Ramos (cell line): ENCODE results near the gene PARVB.

Experiments used
- in situ Hi-C: fragments of 300-500 bp; cut with MboI; formaldehyde crosslinking; loops from one replicate; pipeline ENCODE4 v1.14.3; 2022; ENCODE audit warnings: low sequenced_read_pairs; ENCODE audit not compliant: unreplicated experiment

PARVB gene

GRCh38 chr22:44120314-44120704, 96.2 kb downstream of the PARVB start:
- in situ Hi-C loops = no loop called here

- in situ Hi-C loops = no loop called here
Measured at GRCh38 chr22:44125421-44125820, 101.3 kb downstream of the PARVB start.

DNA sequence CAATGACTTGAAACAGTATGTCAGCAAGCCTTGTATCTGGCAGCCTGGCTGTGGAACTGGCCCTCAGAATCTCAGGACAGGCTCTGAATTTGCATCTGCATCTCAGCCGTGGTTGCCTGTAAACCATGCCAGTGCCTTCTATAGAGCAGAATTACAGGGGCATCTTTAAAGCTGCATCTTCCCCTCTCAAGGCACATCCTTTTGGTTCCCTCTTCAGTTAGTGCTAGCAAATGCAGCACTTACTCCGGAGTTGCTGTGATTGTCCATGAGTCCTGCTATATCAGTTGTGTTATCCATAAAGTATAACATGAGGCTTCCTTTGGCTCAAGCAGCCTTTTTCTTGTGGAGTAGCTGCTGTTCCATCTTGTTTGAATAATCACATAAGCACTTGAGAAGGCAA, 102.7 kb downstream of the PARVB start:
- in situ Hi-C loops = no loop called here

DNA sequence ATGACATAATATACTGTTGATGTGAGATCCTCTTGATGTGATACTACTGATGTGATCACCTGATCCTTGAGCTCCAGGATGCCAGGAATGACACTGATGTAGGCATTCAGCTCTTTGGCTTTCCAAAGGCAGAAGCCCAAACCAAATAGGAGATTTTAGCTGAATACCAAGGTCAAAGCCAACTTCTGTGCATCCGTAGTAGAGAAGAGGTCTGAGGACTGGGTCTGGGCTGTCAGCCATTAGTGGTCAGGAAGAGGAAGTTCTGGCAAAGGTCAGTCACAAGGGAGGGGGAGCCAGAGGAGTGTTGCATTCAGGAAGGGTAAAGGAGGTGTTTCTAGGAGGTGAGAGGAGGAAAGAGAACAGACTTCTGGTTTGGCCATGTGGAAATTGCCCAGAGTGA, 103.3 kb downstream of the PARVB start:
- in situ Hi-C loops = no loop called here

- in situ Hi-C loops = no loop called here
Measured at GRCh38 chr22:44128958-44129618, 105.0 kb downstream of the PARVB start.

GRCh38 chr22:44129619-44129976, 105.5 kb downstream of the PARVB start:
- in situ Hi-C loops = no loop called here

DNA sequence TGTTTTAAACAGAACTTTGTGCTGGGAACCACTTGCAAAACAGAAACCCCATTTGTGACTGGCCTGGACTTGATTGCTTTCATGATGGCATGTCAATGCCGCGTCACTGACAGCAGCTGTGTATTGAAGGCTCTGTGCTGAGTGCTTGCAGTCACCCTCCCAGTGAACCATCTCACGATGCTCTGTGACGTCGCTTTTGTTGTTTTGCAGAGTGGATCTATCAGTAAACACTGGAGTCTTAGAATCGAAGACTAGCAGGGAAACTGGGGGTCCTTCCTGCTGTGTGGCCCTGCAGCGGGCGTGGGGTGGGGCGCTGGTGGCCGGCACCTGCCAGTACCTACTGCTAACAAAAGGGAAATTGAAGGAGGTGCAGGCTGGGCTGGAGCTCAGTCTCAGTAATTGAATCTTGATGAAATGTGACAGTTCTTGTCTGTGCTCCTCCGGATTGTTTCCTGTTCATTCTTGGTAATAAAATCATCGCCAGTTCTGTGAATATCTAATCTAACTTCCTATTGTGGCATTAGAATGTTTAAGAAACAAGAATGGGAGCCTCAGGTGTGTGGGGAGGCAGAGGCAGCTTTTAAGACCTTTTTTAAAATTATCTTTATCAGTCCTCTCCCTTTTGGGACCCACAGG, 106.1 kb downstream of the PARVB start:
- in situ Hi-C loops = no loop called here

DNA sequence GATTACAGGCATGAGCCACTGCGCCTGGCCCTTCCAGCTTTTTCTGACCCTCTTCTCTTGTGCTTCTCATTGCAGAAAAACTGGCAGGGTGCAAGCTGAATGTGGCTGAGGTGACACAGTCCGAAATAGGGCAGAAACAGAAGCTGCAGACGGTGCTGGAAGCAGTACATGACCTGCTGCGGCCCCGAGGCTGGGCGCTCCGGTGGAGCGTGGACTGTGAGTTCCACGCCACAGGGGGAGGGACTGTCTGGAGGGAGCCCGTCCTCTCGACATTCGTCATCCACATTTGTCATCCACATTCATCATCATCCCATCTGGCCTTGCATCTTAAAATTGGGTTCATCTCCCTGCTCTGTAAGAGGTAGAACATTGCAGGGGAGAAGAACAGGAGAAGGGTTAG, 107.3 kb downstream of the PARVB start:
- in situ Hi-C loops = no loop called here

- in situ Hi-C loops = no loop called here
Measured at GRCh38 chr22:44131989-44132685, 108.0 kb downstream of the PARVB start.

- in situ Hi-C loops = no loop called here
Measured at GRCh38 chr22:44132724-44133123, 108.6 kb downstream of the PARVB start.

DNA sequence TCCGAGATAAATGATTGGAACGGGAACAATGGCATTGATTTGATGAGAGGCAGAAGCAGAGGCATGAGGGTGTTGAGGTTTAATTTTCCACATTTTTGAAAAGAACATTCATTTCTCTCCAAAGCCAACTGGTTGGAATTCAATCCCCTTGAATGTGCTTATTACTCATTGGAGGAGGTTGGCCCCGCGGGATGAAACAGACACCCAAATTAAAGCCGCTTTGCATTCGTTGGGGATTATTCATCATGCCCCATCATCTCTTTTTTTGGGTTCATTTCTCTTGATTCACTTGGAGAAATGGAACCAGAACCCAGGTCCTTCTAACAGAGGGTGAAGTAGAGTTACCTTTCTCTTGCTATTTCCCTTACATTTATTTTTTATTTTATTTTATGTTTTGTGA, 109.1 kb downstream of the PARVB start:
- in situ Hi-C loops = no loop called here

DNA sequence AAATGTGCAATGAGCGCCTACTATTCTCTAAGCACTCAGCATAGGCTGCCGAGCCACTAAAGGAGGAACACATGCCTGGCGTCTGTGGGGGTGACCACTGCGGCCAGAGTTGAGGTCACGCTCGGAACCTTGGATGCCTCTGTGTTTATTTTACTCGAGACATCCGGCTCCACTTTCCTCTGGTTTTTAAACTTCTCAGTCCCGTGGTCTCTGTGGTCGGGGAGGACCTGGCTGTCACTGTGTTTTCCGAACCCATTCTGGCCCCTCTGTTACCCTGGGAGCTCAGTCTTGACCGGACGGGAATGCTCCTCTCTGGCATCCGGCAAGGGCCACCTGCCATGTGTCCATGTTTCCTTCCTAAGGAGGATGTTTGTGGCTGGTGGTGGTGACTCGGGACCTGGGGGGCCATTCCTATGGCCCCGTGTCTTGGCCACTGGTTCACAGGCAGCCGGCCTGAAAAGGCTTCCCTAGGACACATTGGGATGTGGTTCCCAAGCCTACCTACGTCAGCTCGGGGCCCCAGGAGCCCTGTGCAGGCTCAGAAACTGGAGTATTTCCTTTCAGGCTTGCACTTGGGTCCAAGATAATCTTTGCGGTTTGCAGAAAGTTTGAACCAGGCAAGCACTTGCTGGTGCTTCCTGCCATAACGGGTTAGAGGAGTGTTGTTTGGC, 109.9 kb downstream of the PARVB start:
- in situ Hi-C loops = no loop called here

GRCh38 chr22:44136112-44136511, 112.0 kb downstream of the PARVB start:
- in situ Hi-C loops = no loop called here

GRCh38 chr22:44136786-44137185, 112.7 kb downstream of the PARVB start:
- in situ Hi-C loops = no loop called here

DNA sequence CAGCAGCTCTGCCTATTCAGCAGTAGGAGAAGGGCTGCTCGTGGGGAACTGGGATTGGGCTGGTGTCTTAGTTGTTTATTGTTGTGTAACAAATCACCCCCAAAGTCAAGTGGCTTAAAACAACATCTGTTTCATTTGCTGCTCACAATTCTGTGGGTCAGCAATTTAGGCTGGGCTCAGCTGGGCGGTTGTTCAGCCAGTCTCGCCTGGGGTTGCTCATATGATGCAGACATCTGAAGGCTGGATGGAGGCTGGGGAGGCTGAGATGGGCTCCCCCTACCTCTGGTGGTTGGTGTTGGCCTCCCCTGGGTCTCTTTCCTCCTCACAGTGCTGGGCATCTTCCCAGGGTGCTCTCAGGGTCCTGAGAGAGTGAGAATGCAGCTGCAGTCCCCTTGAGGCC, 113.3 kb downstream of the PARVB start:
- in situ Hi-C loops = no loop called here

DNA sequence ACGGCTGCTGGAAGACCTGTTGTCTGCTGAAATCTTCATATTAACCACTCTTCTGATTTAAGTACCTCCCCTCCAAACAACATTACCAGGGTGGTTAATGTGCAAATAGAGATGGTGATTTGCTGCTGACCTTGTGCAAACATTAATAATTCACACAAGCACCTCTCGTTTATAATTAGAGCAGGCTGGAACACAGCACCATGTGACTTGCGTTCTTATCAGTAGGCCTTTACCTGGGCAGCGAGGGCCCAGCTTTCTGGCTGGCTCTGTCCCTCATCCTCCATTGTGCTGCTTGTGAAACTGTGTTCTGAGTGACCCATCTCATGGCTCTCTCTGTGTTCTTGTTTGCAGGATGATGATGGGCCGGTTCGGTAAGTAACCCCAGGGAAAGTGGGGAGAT, 115.7 kb downstream of the PARVB start:
- in situ Hi-C loops = no loop called here

DNA sequence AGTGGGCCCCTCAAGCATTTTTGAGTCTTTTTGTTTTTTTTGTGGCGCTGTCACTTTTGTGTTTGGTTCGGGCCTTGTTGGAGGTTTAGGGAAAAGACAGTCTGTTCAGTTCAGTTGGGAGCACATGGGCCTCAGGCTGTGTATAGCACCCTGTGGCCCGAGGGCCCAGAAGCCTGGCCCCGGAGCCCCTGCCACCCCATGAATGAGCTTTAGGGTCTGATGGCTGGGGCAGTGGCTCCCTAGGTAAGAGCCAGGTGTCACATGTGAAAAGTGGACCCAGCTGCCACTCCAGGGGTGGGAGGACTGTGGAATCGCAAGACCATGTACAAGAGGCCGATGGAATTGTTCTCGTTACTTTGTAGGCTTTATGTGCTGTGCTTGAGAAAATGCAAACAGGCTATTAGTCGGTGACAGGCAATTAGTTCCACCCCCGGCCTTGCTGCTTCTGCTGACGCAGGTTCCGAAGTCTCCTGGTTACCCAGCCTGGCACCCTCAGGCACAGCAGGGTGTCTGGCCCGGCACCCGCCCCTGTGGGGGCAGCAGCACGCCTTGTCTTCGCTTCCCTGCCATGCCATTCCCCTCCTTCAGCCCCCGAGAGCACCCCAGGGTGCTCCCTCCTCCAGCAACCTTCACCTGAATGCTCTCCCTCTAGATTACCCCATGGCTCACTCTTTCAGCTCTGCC, 118.5 kb downstream of the PARVB start:
- in situ Hi-C loops = no loop called here

- in situ Hi-C loops = no loop called here
Measured at GRCh38 chr22:44143105-44143474, 119.0 kb downstream of the PARVB start.

DNA sequence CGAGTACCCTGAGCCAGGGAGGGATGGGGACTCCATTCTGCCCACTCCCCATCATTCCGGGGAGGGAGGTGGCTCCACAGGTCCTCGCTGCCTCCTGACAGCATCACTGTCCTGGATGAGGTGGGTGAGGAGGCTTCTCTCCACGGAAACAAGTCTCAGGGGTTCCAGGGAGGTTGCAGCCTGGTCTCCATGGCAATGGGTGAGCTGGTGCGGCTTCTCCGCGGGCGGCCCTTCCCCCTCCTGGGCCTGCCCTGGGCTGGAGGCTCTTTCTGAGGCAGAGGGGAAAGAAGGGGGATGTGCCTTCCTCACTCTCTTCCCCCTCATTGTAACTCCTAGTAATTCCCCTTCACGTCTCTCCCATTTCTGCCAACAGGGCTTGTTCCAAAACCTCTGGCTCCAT, 119.5 kb downstream of the PARVB start:
- in situ Hi-C loops = no loop called here

DNA sequence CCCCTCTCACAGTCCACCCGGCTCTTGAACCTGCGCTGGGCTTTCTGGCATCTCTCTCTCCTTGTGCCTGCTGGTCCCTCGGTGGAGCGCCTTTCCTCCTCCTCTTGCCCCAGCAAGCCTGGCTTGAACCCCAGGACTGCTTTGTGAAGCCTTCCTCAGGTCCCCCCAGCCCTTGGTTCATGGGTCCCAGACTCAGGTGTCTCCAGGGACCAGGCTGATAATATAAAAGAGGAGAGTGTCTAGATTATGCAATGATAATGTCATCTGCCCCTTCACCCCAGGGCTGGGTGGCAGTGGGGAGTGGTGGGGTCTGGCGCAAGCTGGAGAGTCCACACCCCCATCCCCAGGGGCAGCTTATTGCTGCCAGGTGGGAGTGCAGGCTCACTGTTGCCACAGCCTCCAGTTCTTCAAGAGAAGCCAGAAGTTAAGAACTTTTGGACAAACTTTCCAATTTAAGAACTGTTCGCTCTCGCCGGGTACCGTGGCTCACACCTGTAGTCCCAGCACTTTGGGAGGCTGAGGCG, 120.0 kb downstream of the PARVB start:
- in situ Hi-C loops = no loop called here

- in situ Hi-C loops = no loop called here
Measured at GRCh38 chr22:44145544-44145943, 121.4 kb downstream of the PARVB start.
